Endothelial cell (in vitro differentiated cells): Measurements from ENCODE around the gene RTP5. TPM values are rescaled to one million over a fixed set of nuclear protein-coding genes. Genes with fewer than 3 reads are reported as not detected.
A peak's percentile ranks its signal among the peaks of the same experiment; 100 is the strongest.

Experiments
- DNase-seq: peaks from one replicate; pipeline ENCODE4 v3.0.0; 2021; ENCODE audit warnings: low spot score
- H3K27ac Mint-ChIP-seq: one replicate; pipeline ENCODE4 v1.8.0; 2021; ENCODE audit warnings: mixed read lengths, inconsistent platforms; ENCODE audit not compliant: unreplicated experiment
- H3K27me3 Mint-ChIP-seq: one replicate; pipeline ENCODE4 v1.8.0; 2021; ENCODE audit warnings: mild to moderate bottlenecking, moderate library complexity, mixed read lengths, inconsistent platforms; ENCODE audit not compliant: unreplicated experiment
- H3K36me3 Mint-ChIP-seq: one replicate; pipeline ENCODE4 v1.8.0; 2021; ENCODE audit warnings: mild to moderate bottlenecking, low read depth, mixed read lengths, inconsistent platforms; ENCODE audit not compliant: unreplicated experiment
- H3K4me1 Mint-ChIP-seq: one replicate; pipeline ENCODE4 v1.8.0; 2021; ENCODE audit warnings: mild to moderate bottlenecking, mixed read lengths, inconsistent platforms; ENCODE audit not compliant: unreplicated experiment
- H3K4me3 Mint-ChIP-seq: one replicate; pipeline ENCODE4 v1.8.0; 2021; ENCODE audit warnings: mild to moderate bottlenecking, mixed read lengths, inconsistent platforms; ENCODE audit not compliant: unreplicated experiment
- H3K9me3 Mint-ChIP-seq: one replicate; pipeline ENCODE4 v1.8.0; 2021; ENCODE audit warnings: mixed read lengths, inconsistent platforms; ENCODE audit not compliant: unreplicated experiment
- total RNA-seq: library from RNA; stranded (reverse); fragmentation: NEBNext Ultra II Directional; extraction: Animal tissue kit (Norgen Biotek cat#: 25700); gene quantifications from one replicate; pipeline ENCODE4 v1.2.1, GENCODE V29; 2021; ENCODE audit not compliant: unreplicated experiment
- TF ChIP-seq, protein P1 (sequence below): fragments of 200-600 bp; sonication (generic); IDR thresholded peaks from one replicate; pipeline ENCODE4 v1.5.0; 2021; ENCODE audit warnings: antibody characterized with exemption; ENCODE audit not compliant: unreplicated experiment

Gene RTP5
- total RNA-seq, 1 donor from 2014 or later = not detected

GRCh38 chr2:241834527-241835210, 34.9 kb upstream of the RTP5 start:
- Mint-ChIP-seq H3K9me3 (no peaks in the 10 kb centered on the region), H3K4me3 (no peak overlapping the region), H3K27ac (no peak overlapping the region), H3K4me1 (peaks cover 23% of the 10 kb centered on the region), H3K36me3 (no peaks in the 10 kb centered on the region), H3K27me3 (no peaks in the 10 kb centered on the region)
- TF ChIP-seq, protein P1, sequence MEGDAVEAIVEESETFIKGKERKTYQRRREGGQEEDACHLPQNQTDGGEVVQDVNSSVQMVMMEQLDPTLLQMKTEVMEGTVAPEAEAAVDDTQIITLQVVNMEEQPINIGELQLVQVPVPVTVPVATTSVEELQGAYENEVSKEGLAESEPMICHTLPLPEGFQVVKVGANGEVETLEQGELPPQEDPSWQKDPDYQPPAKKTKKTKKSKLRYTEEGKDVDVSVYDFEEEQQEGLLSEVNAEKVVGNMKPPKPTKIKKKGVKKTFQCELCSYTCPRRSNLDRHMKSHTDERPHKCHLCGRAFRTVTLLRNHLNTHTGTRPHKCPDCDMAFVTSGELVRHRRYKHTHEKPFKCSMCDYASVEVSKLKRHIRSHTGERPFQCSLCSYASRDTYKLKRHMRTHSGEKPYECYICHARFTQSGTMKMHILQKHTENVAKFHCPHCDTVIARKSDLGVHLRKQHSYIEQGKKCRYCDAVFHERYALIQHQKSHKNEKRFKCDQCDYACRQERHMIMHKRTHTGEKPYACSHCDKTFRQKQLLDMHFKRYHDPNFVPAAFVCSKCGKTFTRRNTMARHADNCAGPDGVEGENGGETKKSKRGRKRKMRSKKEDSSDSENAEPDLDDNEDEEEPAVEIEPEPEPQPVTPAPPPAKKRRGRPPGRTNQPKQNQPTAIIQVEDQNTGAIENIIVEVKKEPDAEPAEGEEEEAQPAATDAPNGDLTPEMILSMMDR = no peak
- DNase-seq = no peak

GRCh38 chr2:241835611-241836010, 33.9 kb upstream of the RTP5 start:
- no peaks in the 10 kb centered on the region for H3K9me3 Mint-ChIP-seq
- H3K27me3 Mint-ChIP-seq = no peaks in the 10 kb centered on the region
- no peak overlapping the region for H3K4me3 Mint-ChIP-seq
- H3K36me3 Mint-ChIP-seq = no peaks in the 10 kb centered on the region
- peaks cover 23% of the 10 kb centered on the region for H3K4me1 Mint-ChIP-seq
- H3K27ac Mint-ChIP-seq = no peak overlapping the region
- no peak for DNase-seq
- TF ChIP-seq, protein P1 = no peak

- Mint-ChIP-seq H3K27me3 (no peaks in the 10 kb centered on the region), H3K9me3 (no peaks in the 10 kb centered on the region), H3K4me1 (peaks cover 23% of the 10 kb centered on the region), H3K36me3 (no peaks in the 10 kb centered on the region), H3K4me3 (no peak overlapping the region), H3K27ac (no peak overlapping the region)
- TF ChIP-seq, protein P1 = no peak
- no peak for DNase-seq
Observed at GRCh38 chr2:241836292-241836691, 33.2 kb upstream of the RTP5 start.

- no peaks in the 10 kb centered on the region for H3K36me3 Mint-ChIP-seq
- H3K4me1 Mint-ChIP-seq = peaks cover 23% of the 10 kb centered on the region
- H3K27ac Mint-ChIP-seq = peak overlapping the region; percentile 9
- DNase-seq = no peak
- no peak overlapping the region for H3K4me3 Mint-ChIP-seq
- H3K9me3 Mint-ChIP-seq = no peaks in the 10 kb centered on the region
- no peaks in the 10 kb centered on the region for H3K27me3 Mint-ChIP-seq
- TF ChIP-seq, protein P1 = no peak
Observed at GRCh38 chr2:241837197-241837965, 32.1 kb upstream of the RTP5 start.
